Thoracic aorta (tissue), 2 donors: ENCODE results near the gene CSN1S1. TPM values are rescaled to one million over a fixed set of nuclear protein-coding genes. Genes with fewer than 3 reads are reported as not detected.

Source experiments
- ATAC-seq: fragments of 150-250 bp; one replicate; pipeline ENCODE4 v1.8.0; 2017; ENCODE audit warnings: low read depth; ENCODE audit not compliant: insufficient number of reproducible peaks, low FRiP score
- DNase-seq: peaks from one replicate; pipeline ENCODE4 v3.0.0-alpha.2; 2020; ENCODE audit warnings: low spot score
- H3K27ac ChIP-seq, 2 donors: fragments of 200-600 bp; sonication (generic); 1 replicate in 1 of 2; 2 replicates in 1 of 2; pipeline ENCODE4 v1.5.1; 2016; ENCODE audit warnings: mild to moderate bottlenecking in 2 of 2, moderate library complexity in 2 of 2
- H3K27me3 ChIP-seq: fragments of 200-600 bp; sonication (generic); replicated peaks from 2 replicates; pipeline ENCODE4 v1.6.0; 2016; ENCODE audit warnings: mild to moderate bottlenecking; ENCODE audit not compliant: insufficient read depth
- H3K36me3 ChIP-seq: fragments of 200-600 bp; sonication (generic); one replicate; pipeline ENCODE4 v1.5.1; 2016
- H3K4me1 ChIP-seq, 2 donors: fragments of 200-600 bp; sonication (generic); 1 replicate in 1 of 2; 2 replicates in 1 of 2; pipeline versions ENCODE4 v1.5.1 to v1.6.0; 2016; ENCODE audit warnings: low read depth in 2 of 2, mild to moderate bottlenecking in 1 of 2; ENCODE audit not compliant: control insufficient read depth in 1 of 2
- H3K4me3 ChIP-seq: fragments of 200-600 bp; sonication (generic); 2 replicates; pipeline ENCODE4 v1.5.1; 2016; ENCODE audit warnings: mild to moderate bottlenecking
- H3K9me3 ChIP-seq: fragments of 200-600 bp; sonication (generic); 2 replicates; pipeline ENCODE4 v1.5.1; 2016
- CTCF ChIP-seq: fragments of 200-600 bp; sonication (generic); IDR thresholded peaks from one replicate; pipeline ENCODE4 v1.5.1; 2019; ENCODE audit warnings: antibody characterized with exemption
- total RNA-seq, 2 donors: library from RNA; depleted of rRNA; stranded (reverse); fragments of >200 nt; gene quantifications; one replicate each; pipeline versions ENCODE4 v1.1.0 to v1.2.3, GENCODE V29; 2016

Gene CSN1S1
- total RNA-seq, 2 donors from 2014 or later, result not detected

DNA sequence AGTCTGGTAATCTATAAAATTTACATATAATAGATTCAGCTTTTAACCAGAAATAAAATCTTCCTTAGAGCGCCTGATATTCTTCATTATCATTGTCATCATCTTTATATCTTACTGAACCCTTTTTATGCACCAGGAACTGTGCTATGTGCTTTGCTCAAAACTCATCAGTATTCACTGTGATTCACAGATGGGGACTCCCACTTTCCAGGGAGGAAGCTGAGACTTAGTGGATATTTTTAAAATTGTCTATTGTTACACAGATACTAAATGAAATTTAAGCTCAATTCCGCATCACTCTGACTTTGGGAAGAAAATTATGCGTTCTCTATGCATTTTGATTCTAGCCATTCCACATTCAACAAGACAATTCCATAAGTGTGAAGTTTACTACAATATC is 36.1 kb upstream of the CSN1S1 start:
- ATAC-seq (no peak), DNase-seq (no peak)
- TF ChIP-seq CTCF, result no peak
- Histone ChIP-seq H3K9me3 (no peaks in the 10 kb centered on the region), H3K4me1 (no peaks in the 10 kb centered on the region), H3K4me3 (no peak overlapping the region), H3K27me3 (no peaks in the 10 kb centered on the region), H3K27ac (no peak overlapping the region), H3K36me3 (no peaks in the 10 kb centered on the region)

DNA sequence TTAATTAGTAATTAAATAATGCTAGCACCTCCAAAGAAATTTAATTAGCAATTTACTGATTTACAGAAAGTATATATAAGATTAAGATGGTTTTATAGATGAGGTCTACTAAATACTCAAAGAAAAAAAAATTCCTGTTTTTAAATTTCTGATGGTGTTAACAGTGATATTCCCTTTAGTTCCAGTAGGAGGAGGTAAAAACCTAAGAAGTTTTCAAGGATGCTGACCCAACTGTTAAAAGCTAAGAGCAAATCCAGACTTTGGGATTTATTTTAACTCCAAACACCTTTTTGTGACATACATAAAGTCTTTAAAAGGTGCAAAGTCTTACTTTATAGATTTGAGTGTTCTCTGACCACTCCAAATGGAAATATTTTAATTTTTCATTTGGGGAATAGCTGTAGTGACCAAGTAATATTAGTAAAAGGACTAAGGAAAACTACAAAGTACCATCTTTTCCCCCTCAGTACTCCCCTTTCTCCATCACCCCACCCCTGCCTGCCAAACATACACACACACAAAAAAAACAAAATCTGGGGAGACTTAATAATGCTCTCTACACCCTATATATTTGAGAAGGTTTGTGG is 34.2 kb upstream of the CSN1S1 start:
- TF ChIP-seq CTCF, result peak; percentile 16
- H3K4me1 ChIP-seq, result no peaks in the 10 kb centered on the region
- no peak overlapping the region for H3K4me3 ChIP-seq
- H3K36me3 ChIP-seq, result no peaks in the 10 kb centered on the region
- DNase-seq (no peak), ATAC-seq (no peak)
- no peak overlapping the region for H3K27ac ChIP-seq
- H3K9me3 ChIP-seq, result no peaks in the 10 kb centered on the region
- H3K27me3 ChIP-seq, result no peaks in the 10 kb centered on the region

- Histone ChIP-seq H3K9me3 (no peaks in the 10 kb centered on the region), H3K27ac (no peak overlapping the region), H3K36me3 (no peaks in the 10 kb centered on the region), H3K4me3 (no peak overlapping the region), H3K27me3 (no peaks in the 10 kb centered on the region), H3K4me1 (no peaks in the 10 kb centered on the region)
- DNase-seq, result no peak
- no peak for ATAC-seq
- TF ChIP-seq CTCF, result no peak
Observed at GRCh38 chr4:69907151-69907550, 23.7 kb upstream of the CSN1S1 start.

- no peak overlapping the region for H3K4me3 ChIP-seq
- DNase-seq (no peak), ATAC-seq (no peak)
- H3K9me3 ChIP-seq, result no peaks in the 10 kb centered on the region
- no peak overlapping the region for H3K27ac ChIP-seq
- no peaks in the 10 kb centered on the region for H3K4me1 ChIP-seq
- H3K27me3 ChIP-seq, result no peaks in the 10 kb centered on the region
- TF ChIP-seq CTCF, result no peak
- H3K36me3 ChIP-seq, result no peaks in the 10 kb centered on the region
Observed at GRCh38 chr4:69909195-69909594, 21.7 kb upstream of the CSN1S1 start.

GRCh38 chr4:69910016-69910782 is 20.7 kb upstream of the CSN1S1 start:
- ATAC-seq, result no peak
- no peak for TF ChIP-seq CTCF

More at GRCh38 chr4:69910016-69910782, 20.7 kb upstream of the CSN1S1 start:
- H3K4me3 ChIP-seq, result no peak overlapping the region
- no peak for DNase-seq
- H3K27me3 ChIP-seq, result no peaks in the 10 kb centered on the region
- H3K9me3 ChIP-seq, result no peaks in the 10 kb centered on the region
- H3K27ac ChIP-seq, result no peak overlapping the region
- H3K36me3 ChIP-seq, result no peaks in the 10 kb centered on the region
- no peaks in the 10 kb centered on the region for H3K4me1 ChIP-seq
